Measurements from ENCODE around the gene ERCC6L2. TPM values are rescaled to one million over a fixed set of nuclear protein-coding genes. Genes with fewer than 3 reads are reported as not detected.

The ERCC6L2 gene
- polyA plus RNA-seq, 1 donor from 2014 or later, result 72.6 TPM

GRCh38 chr9:95890594-95890993, 15.1 kb downstream of the ERCC6L2 start:
- Histone ChIP-seq H3K4me2 (ENCODE audit: low read length) (no peak overlapping the region), H3K27ac (ENCODE audit: low read length) (no peak overlapping the region), H2AFZ (ENCODE audit: low read depth, low read length) (no peak overlapping the region), H3K4me3 (ENCODE audit: low read length) (no peak overlapping the region), H3K9ac (ENCODE audit: low read length) (no peak overlapping the region), H3K27me3 (ENCODE audit: insufficient read depth, low read depth, low read length) (no peaks in the 10 kb centered on the region), H3K79me2 (replicated peaks; ENCODE audit: insufficient read depth, low read length) (peaks cover 48% of the 10 kb centered on the region), H3F3A (ENCODE audit: insufficient read depth, low read length, poor library complexity, severe bottlenecking) (no peaks in the 10 kb centered on the region), H3K9me2 (ENCODE audit: insufficient read depth, low read length) (no peaks in the 10 kb centered on the region), H3K36me3 (ENCODE audit: insufficient read depth, low read length) (no peaks in the 10 kb centered on the region), H4K20me1 (ENCODE audit: insufficient read depth) (no peaks in the 10 kb centered on the region), H3K9me3 (ENCODE audit: low read length) (no peaks in the 10 kb centered on the region)
- no peak for TF ChIP-seq POLR2AphosphoS5 (IDR thresholded peaks at IDR 0.05)
- no peak for TF ChIP-seq SMC3 (conservative IDR thresholded peaks at IDR 0.05; ENCODE audit: poor library complexity)
- TF ChIP-seq EP300 (conservative IDR thresholded peaks at IDR 0.05; ENCODE audit: poor library complexity, severe bottlenecking), result no peak
- no peak for TF ChIP-seq EZH2 (IDR thresholded peaks at IDR 0.05; ENCODE audit: borderline replicate concordance, insufficient read depth, low read length, poor library complexity, severe bottlenecking)
- TF ChIP-seq MXI1 (conservative IDR thresholded peaks at IDR 0.05; ENCODE audit: poor library complexity, severe bottlenecking), result no peak
- TF ChIP-seq TAF1 (IDR thresholded peaks at IDR 0.05; ENCODE audit: low read depth), result no peak
- TF ChIP-seq REST (IDR thresholded peaks at IDR 0.05; ENCODE audit: borderline replicate concordance), result no peak
- TF ChIP-seq CTCF (IDR thresholded peaks at IDR 0.05; ENCODE audit: poor library complexity, severe bottlenecking), result no peak
- TF ChIP-seq RAD21 (conservative IDR thresholded peaks at IDR 0.05), result no peak

- H3K36me3 ChIP-seq (ENCODE audit: insufficient read depth, low read length), result no peaks in the 10 kb centered on the region
- no peak overlapping the region for H2AFZ ChIP-seq (ENCODE audit: low read depth, low read length)
- no peaks in the 10 kb centered on the region for H4K20me1 ChIP-seq (ENCODE audit: insufficient read depth)
- H3K27ac ChIP-seq (ENCODE audit: low read length), result no peak overlapping the region
- no peaks in the 10 kb centered on the region for H3K27me3 ChIP-seq (ENCODE audit: insufficient read depth, low read depth, low read length)
- no peaks in the 10 kb centered on the region for H3K9me3 ChIP-seq (ENCODE audit: low read length)
- no peak overlapping the region for H3K4me2 ChIP-seq (ENCODE audit: low read length)
- peaks cover 45% of the 10 kb centered on the region for H3K79me2 ChIP-seq (replicated peaks; ENCODE audit: insufficient read depth, low read length)
- H3K4me3 ChIP-seq (ENCODE audit: low read length), result no peak overlapping the region
- no peaks in the 10 kb centered on the region for H3F3A ChIP-seq (ENCODE audit: insufficient read depth, low read length, poor library complexity, severe bottlenecking)
- TF ChIP-seq TAF1 (IDR thresholded peaks at IDR 0.05; ENCODE audit: low read depth) (no peak), RAD21 (conservative IDR thresholded peaks at IDR 0.05) (no peak), MXI1 (conservative IDR thresholded peaks at IDR 0.05; ENCODE audit: poor library complexity, severe bottlenecking) (no peak), POLR2AphosphoS5 (IDR thresholded peaks at IDR 0.05) (no peak), EZH2 (IDR thresholded peaks at IDR 0.05; ENCODE audit: borderline replicate concordance, insufficient read depth, low read length, poor library complexity, severe bottlenecking) (no peak), REST (IDR thresholded peaks at IDR 0.05; ENCODE audit: borderline replicate concordance) (no peak), SMC3 (conservative IDR thresholded peaks at IDR 0.05; ENCODE audit: poor library complexity) (no peak), CTCF (IDR thresholded peaks at IDR 0.05; ENCODE audit: poor library complexity, severe bottlenecking) (no peak), EP300 (conservative IDR thresholded peaks at IDR 0.05; ENCODE audit: poor library complexity, severe bottlenecking) (no peak)
- no peaks in the 10 kb centered on the region for H3K9me2 ChIP-seq (ENCODE audit: insufficient read depth, low read length)
- no peak overlapping the region for H3K9ac ChIP-seq (ENCODE audit: low read length)
Measured at GRCh38 chr9:95891067-95891671, 15.7 kb downstream of the ERCC6L2 start.

Measured in neural cell (in vitro differentiated cells).